HCT116 (cell line): ENCODE data around the gene UBE2E1. TPM values are rescaled to one million over a fixed set of nuclear protein-coding genes. Genes with fewer than 3 reads are reported as not detected.

Source experiments
- ATAC-seq: fragments of 200-7000 bp; cut with Tn5 transposase; 2 replicates; pipeline ENCODE4 v1.9.1; 2020; ENCODE audit warnings: mild to moderate bottlenecking, moderate library complexity
- BruUV-seq: library from RNA; stranded (reverse); fragments of 400-500 nt; replicated peaks from 2 replicates; lab custom pipeline; 2021; lab: Mats Ljungman, UMichigan
- CTCF ChIA-PET: fragments of 300-600 bp; sonication (Branson Sonifier 250); formaldehyde crosslinking; loops from one replicate; lab custom pipeline; 2021; ENCODE audit warnings: antibody characterized with exemption; lab: Charles Lee
- POLR2A ChIA-PET: fragments of 300-600, 350-600 bp; sonication (Branson Sonifier 250); formaldehyde crosslinking; loops from one replicate; lab custom pipeline; 2021; ENCODE audit warnings: antibody characterized with exemption; lab: Charles Lee
- RAD21 ChIA-PET, 2 experiments: fragments of 300-600 bp; sonication (Branson Sonifier 250); formaldehyde crosslinking; loops; one replicate each; lab custom pipeline; 2023; ENCODE audit warnings: low total read pairs in 2 of 2; ENCODE audit not compliant: uncharacterized antibody in 2 of 2, unreplicated experiment in 2 of 2, low non-redundant PET in 1 of 2; lab: Charles Lee
- DNase-seq: peaks from one replicate; pipeline ENCODE4 v3.0.0-alpha.2; 2010; ENCODE audit warnings: low read depth, low spot score
- H2AFZ ChIP-seq: fragments of 200-600 bp; shearing (Covaris generic), sonication (generic); 2 replicates; pipeline ENCODE4 v1.6.1; 2017; ENCODE audit warnings: low read depth, mixed run types, mixed read lengths, antibody characterized with exemption, low read length; ENCODE audit not compliant: poor library complexity, severe bottlenecking
- H3K27ac ChIP-seq: 2 replicates; pipeline ENCODE4 v1.5.1; 2012; ENCODE audit warnings: low read depth, low read length
- H3K27me3 ChIP-seq: fragments of 200-600 bp; sonication (generic); 2 replicates; pipeline ENCODE4 v1.6.1; 2016; ENCODE audit warnings: mixed run types, low read length, mixed read lengths; ENCODE audit not compliant: insufficient read depth
- H3K36me3 ChIP-seq, 2 experiments: fragments of 200-500 bp in 1 of 2; fragments of 200-600 bp in 1 of 2; sonication (Bioruptor generic) in 1 of 2; sonication (generic) in 1 of 2; 2 replicates each; pipeline versions ENCODE4 v1.5.1 to v1.6.1; 2014 to 2016; ENCODE audit warnings: low read length in 2 of 2, inconsistent platforms in 1 of 2, mixed read lengths in 1 of 2, mixed run types in 1 of 2; ENCODE audit not compliant: insufficient read depth in 2 of 2, control insufficient read depth in 1 of 2
- H3K4me1 ChIP-seq, 2 experiments: fragments of 200-600 bp in 1 of 2; sonication (generic) in 1 of 2; 2 replicates each; pipeline versions ENCODE4 v1.5.1 to v1.6.1; 2012 to 2017; ENCODE audit warnings: low read length in 2 of 2, inconsistent platforms in 1 of 2, mild to moderate bottlenecking in 1 of 2, mixed read lengths in 1 of 2, mixed run types in 1 of 2, moderate library complexity in 1 of 2; ENCODE audit not compliant: insufficient read depth in 2 of 2, control insufficient read depth in 1 of 2
- H3K4me2 ChIP-seq: fragments of 200-600 bp; sonication (generic); 2 replicates; pipeline ENCODE4 v1.6.1; 2017; ENCODE audit warnings: mixed run types, low read length, mixed read lengths
- H3K4me3 ChIP-seq, 2 experiments: fragments of 200-600 bp in 1 of 2; sonication (generic) in 1 of 2; replicated peaks in 1 of 2; 2 replicates each; pipeline ENCODE4 v1.5.1; 2011 to 2016; ENCODE audit warnings: low read length in 2 of 2, control low read depth in 1 of 2, low read depth in 1 of 2, mild to moderate bottlenecking in 1 of 2, mixed read lengths in 1 of 2, mixed run types in 1 of 2
- H3K79me2 ChIP-seq: fragments of 200-600 bp; sonication (generic); 2 replicates; pipeline ENCODE4 v1.6.1; 2017; ENCODE audit warnings: mild to moderate bottlenecking, mixed run types, low read length, moderate library complexity, mixed read lengths; ENCODE audit not compliant: insufficient read depth
- H3K9ac ChIP-seq: fragments of 200-600 bp; sonication (generic); 2 replicates; pipeline ENCODE4 v1.6.1; 2016; ENCODE audit warnings: low read length, mixed read lengths
- H3K9me2 ChIP-seq: fragments of 200-600 bp; sonication (generic), shearing (Covaris generic); 2 replicates; pipeline ENCODE4 v1.6.1; 2017; ENCODE audit warnings: mixed run types, mild to moderate bottlenecking, moderate library complexity; ENCODE audit not compliant: insufficient read depth
- H3K9me3 ChIP-seq, 2 experiments: fragments of 200-500 bp in 1 of 2; fragments of 200-600 bp in 1 of 2; sonication (Bioruptor generic) in 1 of 2; sonication (generic) in 1 of 2; 2 replicates each; pipeline ENCODE4 v1.6.1; 2014 to 2017; ENCODE audit warnings: low read length in 2 of 2, mixed read lengths in 2 of 2, inconsistent platforms in 1 of 2, low read depth in 1 of 2, mild to moderate bottlenecking in 1 of 2, mixed run types in 1 of 2, moderate library complexity in 1 of 2; ENCODE audit not compliant: control insufficient read depth in 1 of 2, insufficient read depth in 1 of 2
- H4K20me1 ChIP-seq: fragments of 200-600 bp; sonication (generic), shearing (Covaris generic); 2 replicates; pipeline ENCODE4 v1.6.1; 2017; ENCODE audit warnings: mixed run types, mild to moderate bottlenecking, moderate library complexity; ENCODE audit not compliant: insufficient read depth
- EZH2 ChIP-seq: fragments of 200-600 bp; sonication (generic); IDR thresholded peaks from 2 replicates; pipeline ENCODE4 v1.6.1; 2017; ENCODE audit warnings: antibody characterized with exemption, mixed run types
- EZH2phosphoT487 ChIP-seq: fragments of 200-600 bp; IDR thresholded peaks from 2 replicates; pipeline ENCODE4 v1.6.1; 2018; ENCODE audit warnings: antibody characterized with exemption, borderline replicate concordance
- FOSL1 ChIP-seq: IDR thresholded peaks from 2 replicates; pipeline ENCODE4 v1.6.1; 2012; ENCODE audit warnings: low read depth
- SIN3A ChIP-seq: IDR thresholded peaks from 2 replicates; pipeline ENCODE4 v1.6.1; 2012; ENCODE audit warnings: low read depth
- SRF ChIP-seq: IDR thresholded peaks from 2 replicates; pipeline ENCODE4 v1.6.1; 2012; ENCODE audit warnings: low read depth
- TCF7L2 ChIP-seq: IDR thresholded peaks from 2 replicates; pipeline ENCODE4 v1.7.0; 2011; ENCODE audit warnings: borderline replicate concordance, inconsistent platforms; ENCODE audit not compliant: insufficient read depth, insufficient read length; ENCODE audit errors: extremely low read depth
- YY1 ChIP-seq: IDR thresholded peaks from 2 replicates; pipeline ENCODE4 v1.6.1; 2011; ENCODE audit warnings: low read length, low read depth, moderate library complexity, mild to moderate bottlenecking; ENCODE audit not compliant: insufficient replicate concordance; ENCODE audit errors: extremely low read depth
- ZFX ChIP-seq: fragments of 450-650 bp; IDR thresholded peaks from 2 replicates; pipeline ENCODE4 v1.6.1; 2017
- ZNF274 ChIP-seq: fragments of 200-500 bp; sonication (Bioruptor generic); IDR thresholded peaks from 2 replicates; pipeline ENCODE4 v1.6.1; 2014; ENCODE audit warnings: mild to moderate bottlenecking, low read depth, low read length, inconsistent platforms
- intact Hi-C: fragments of 100-400 bp; cut with micrococcal nuclease; formaldehyde crosslinking; loops from 2 replicates; pipeline ENCODE4 v1.10.0; 2022
- total RNA-seq: library from RNA; stranded (reverse); gene quantifications from one replicate; pipeline ENCODE4 v1.2.1, GENCODE V29; 2021; ENCODE audit not compliant: unreplicated experiment
- TF ChIP-seq, protein P1 (sequence below): IDR thresholded peaks from 2 replicates; pipeline ENCODE4 v1.6.1; 2012
- TF ChIP-seq, protein P2 (sequence below): IDR thresholded peaks from 2 replicates; pipeline ENCODE4 v1.6.1; 2012; ENCODE audit warnings: low read depth
- TF ChIP-seq, protein P3 (sequence below), 3 experiments: fragments of 200-600 bp in 1 of 3; sonication (generic) in 1 of 3; IDR thresholded peaks in 2 of 3; conservative IDR thresholded peaks in 1 of 3; 2 replicates each; pipeline ENCODE4 v1.5.1; 2012 to 2017; ENCODE audit warnings: low read depth in 2 of 3, low read length in 2 of 3, antibody characterized with exemption in 1 of 3, borderline replicate concordance in 1 of 3, control low read depth in 1 of 3, mild to moderate bottlenecking in 1 of 3, mixed read lengths in 1 of 3, mixed run types in 1 of 3, moderate library complexity in 1 of 3; ENCODE audit not compliant: insufficient read depth in 1 of 3
- TF ChIP-seq, protein P4 (sequence below): IDR thresholded peaks from 2 replicates; pipeline ENCODE4 v1.6.1; 2012

The UBE2E1 gene
- total RNA-seq, 1 experiment from 2014 or later = 75.1 TPM

DNA sequence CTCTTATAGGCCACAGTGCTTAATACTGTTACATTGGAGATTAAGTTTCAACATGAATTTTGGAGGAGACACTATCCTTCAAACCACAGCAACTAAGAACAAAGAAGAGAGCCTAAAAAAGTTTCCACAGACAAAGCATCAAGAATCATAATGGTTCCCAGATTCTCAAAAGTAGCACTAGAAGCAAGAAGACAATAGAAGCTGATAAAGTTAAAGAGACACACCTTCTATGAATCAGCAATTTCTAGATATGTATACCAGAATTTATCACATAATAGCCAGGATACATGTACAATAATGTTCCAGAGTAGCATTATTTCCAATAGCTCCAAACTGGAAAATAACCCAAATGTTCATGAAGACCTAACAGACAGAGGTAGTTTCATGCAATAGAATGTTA lies 98.8 kb downstream of the UBE2E1 start (continued):
- no peak for TF ChIP-seq ZFX
- TF ChIP-seq, all 23 proteins: peak for 0

DNA sequence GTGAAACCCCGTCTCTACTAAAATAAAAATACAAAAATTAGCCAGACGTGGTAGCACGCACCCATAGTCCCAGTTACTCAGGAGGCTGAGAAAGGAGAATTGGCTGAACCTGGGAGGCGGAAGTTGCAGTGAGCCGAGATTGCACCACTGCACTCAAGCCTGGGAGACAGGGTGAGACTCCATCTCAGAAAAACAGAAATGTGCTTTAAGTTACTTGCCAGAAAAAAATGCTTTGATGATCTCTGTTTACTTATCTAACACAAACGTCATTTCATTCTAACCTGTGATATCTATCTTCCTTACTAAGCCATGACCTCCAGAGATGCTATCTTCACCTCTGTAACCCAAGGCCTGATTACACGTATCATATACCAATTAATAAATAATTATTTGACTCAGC lies 103.6 kb downstream of the UBE2E1 start:
- CTCF ChIA-PET = no interaction called here
- Histone ChIP-seq H3K4me3 (no peak overlapping the region), H4K20me1 (no peaks in the 10 kb centered on the region), H3K27ac (no peak overlapping the region), H3K4me1 (no peaks in the 10 kb centered on the region), H3K9me3 (no peaks in the 10 kb centered on the region), H3K36me3 (peaks cover 9 to 10% of the 10 kb centered on the region in 2 experiments; a peak in 2 of 4 replicates), H3K9ac (no peak overlapping the region), H3K4me2 (no peak overlapping the region), H2AFZ (no peak overlapping the region), H3K9me2 (no peaks in the 10 kb centered on the region), H3K27me3 (no peaks in the 10 kb centered on the region), H3K79me2 (peaks cover 18% of the 10 kb centered on the region)
- no TSS peak for BruUV-seq
- ATAC-seq (no peak), DNase-seq (no peak)
- no peak for TF ChIP-seq EZH2phosphoT487
- TF ChIP-seq ZFX = no peak
- TF ChIP-seq SIN3A = no peak
- TF ChIP-seq, protein P1, sequence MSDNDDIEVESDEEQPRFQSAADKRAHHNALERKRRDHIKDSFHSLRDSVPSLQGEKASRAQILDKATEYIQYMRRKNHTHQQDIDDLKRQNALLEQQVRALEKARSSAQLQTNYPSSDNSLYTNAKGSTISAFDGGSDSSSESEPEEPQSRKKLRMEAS = no peak
- TF ChIP-seq YY1 = no peak
- no peak for TF ChIP-seq FOSL1
- TF ChIP-seq ZNF274 = no peak
- intact Hi-C loops = no loop called here
- POLR2A ChIA-PET = no interaction called here
- RAD21 ChIA-PET = no interaction called here

DNA sequence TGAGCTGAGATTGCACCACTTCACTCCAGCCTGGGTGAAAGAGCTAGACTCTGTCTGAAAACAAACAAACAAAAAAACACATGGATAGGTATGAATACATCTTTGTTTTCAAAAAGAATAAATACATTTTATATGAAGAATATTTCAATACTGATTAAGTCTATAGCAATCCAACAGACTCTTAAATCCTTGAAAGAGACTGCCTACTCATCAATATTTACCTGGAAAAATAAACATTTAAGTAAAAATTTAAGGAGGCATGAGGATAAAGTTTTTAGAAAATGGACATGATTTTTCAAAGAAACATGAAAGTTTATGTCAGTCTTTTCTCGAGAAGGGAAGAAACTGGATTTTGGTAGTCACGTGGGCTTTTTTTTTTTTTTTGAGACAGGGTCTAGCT lies 105.6 kb downstream of the UBE2E1 start:
- Histone ChIP-seq H3K9me2 (no peaks in the 10 kb centered on the region), H3K36me3 (peaks cover 9 to 10% of the 10 kb centered on the region in 2 experiments; a peak in 2 of 4 replicates), H4K20me1 (no peaks in the 10 kb centered on the region), H3K4me3 (no peak overlapping the region), H2AFZ (no peak overlapping the region), H3K79me2 (peaks cover 39% of the 10 kb centered on the region), H3K27me3 (no peaks in the 10 kb centered on the region), H3K27ac (no peak overlapping the region), H3K4me1 (peaks cover 7 to 12% of the 10 kb centered on the region in 2 experiments; a peak in 3 of 4 replicates), H3K9me3 (no peaks in the 10 kb centered on the region), H3K4me2 (no peak overlapping the region), H3K9ac (no peak overlapping the region)
- ChIA-PET CTCF (no interaction called here), RAD21 (no interaction called here), POLR2A (no interaction called here)
- intact Hi-C loops = no loop called here
- no peak for ATAC-seq
- no TSS peak for BruUV-seq
- DNase-seq = no peak
- TF ChIP-seq ZFX (no peak), EZH2 (no peak), SIN3A (no peak), TCF7L2 (no peak), EZH2phosphoT487 (no peak), SRF (no peak)
- TF ChIP-seq, protein P2, sequence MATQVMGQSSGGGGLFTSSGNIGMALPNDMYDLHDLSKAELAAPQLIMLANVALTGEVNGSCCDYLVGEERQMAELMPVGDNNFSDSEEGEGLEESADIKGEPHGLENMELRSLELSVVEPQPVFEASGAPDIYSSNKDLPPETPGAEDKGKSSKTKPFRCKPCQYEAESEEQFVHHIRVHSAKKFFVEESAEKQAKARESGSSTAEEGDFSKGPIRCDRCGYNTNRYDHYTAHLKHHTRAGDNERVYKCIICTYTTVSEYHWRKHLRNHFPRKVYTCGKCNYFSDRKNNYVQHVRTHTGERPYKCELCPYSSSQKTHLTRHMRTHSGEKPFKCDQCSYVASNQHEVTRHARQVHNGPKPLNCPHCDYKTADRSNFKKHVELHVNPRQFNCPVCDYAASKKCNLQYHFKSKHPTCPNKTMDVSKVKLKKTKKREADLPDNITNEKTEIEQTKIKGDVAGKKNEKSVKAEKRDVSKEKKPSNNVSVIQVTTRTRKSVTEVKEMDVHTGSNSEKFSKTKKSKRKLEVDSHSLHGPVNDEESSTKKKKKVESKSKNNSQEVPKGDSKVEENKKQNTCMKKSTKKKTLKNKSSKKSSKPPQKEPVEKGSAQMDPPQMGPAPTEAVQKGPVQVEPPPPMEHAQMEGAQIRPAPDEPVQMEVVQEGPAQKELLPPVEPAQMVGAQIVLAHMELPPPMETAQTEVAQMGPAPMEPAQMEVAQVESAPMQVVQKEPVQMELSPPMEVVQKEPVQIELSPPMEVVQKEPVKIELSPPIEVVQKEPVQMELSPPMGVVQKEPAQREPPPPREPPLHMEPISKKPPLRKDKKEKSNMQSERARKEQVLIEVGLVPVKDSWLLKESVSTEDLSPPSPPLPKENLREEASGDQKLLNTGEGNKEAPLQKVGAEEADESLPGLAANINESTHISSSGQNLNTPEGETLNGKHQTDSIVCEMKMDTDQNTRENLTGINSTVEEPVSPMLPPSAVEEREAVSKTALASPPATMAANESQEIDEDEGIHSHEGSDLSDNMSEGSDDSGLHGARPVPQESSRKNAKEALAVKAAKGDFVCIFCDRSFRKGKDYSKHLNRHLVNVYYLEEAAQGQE = no peak
- TF ChIP-seq, protein P3, sequence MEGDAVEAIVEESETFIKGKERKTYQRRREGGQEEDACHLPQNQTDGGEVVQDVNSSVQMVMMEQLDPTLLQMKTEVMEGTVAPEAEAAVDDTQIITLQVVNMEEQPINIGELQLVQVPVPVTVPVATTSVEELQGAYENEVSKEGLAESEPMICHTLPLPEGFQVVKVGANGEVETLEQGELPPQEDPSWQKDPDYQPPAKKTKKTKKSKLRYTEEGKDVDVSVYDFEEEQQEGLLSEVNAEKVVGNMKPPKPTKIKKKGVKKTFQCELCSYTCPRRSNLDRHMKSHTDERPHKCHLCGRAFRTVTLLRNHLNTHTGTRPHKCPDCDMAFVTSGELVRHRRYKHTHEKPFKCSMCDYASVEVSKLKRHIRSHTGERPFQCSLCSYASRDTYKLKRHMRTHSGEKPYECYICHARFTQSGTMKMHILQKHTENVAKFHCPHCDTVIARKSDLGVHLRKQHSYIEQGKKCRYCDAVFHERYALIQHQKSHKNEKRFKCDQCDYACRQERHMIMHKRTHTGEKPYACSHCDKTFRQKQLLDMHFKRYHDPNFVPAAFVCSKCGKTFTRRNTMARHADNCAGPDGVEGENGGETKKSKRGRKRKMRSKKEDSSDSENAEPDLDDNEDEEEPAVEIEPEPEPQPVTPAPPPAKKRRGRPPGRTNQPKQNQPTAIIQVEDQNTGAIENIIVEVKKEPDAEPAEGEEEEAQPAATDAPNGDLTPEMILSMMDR (IDR thresholded peaks at IDR 0.05 in 2 of 3, conservative IDR thresholded peaks at IDR 0.05 in 1 of 3; ENCODE audit: borderline replicate concordance in 1 of 3, insufficient read depth in 1 of 3, low read depth in 2 of 3, low read length in 2 of 3) = no peak
- TF ChIP-seq, protein P4, sequence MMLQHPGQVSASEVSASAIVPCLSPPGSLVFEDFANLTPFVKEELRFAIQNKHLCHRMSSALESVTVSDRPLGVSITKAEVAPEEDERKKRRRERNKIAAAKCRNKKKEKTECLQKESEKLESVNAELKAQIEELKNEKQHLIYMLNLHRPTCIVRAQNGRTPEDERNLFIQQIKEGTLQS = no peak
